ENCODE measurements around the gene GEMIN2.
"Not testable (repeated sequence)": the region's sequence is repeated elsewhere in the genome, so short reads cannot be mapped to it uniquely, and the experiment has no call there.

The GEMIN2 gene

GRCh38 chr14:39114073-39114838, at the start of gene GEMIN2:
Gene GEMIN2, plus strand, starts transcription at chr14:39114323. Its CDS starts 16 bp downstream, at chr14:39114339.
- DNase-seq (ENCODE audit: low read depth in 2 of 2), result peak; percentile 82 to 86

GRCh38 chr14:39069169-39069805, 44.8 kb upstream of the GEMIN2 start:
- not testable (repeated sequence) for DNase-seq (ENCODE audit: low read depth in 2 of 2)

GRCh38 chr14:39069923-39070322, 44.2 kb upstream of the GEMIN2 start:
- DNase-seq (ENCODE audit: low read depth in 2 of 2), result no peak

GRCh38 chr14:39071096-39071495, 43.0 kb upstream of the GEMIN2 start:
- DNase-seq (ENCODE audit: low read depth in 2 of 2), result no peak

GRCh38 chr14:39080886-39081285, 33.2 kb upstream of the GEMIN2 start:
- no peak for DNase-seq (ENCODE audit: low read depth in 2 of 2)

GRCh38 chr14:39083127-39083526, 31.0 kb upstream of the GEMIN2 start:
- no peak for DNase-seq (ENCODE audit: low read depth in 2 of 2)

GRCh38 chr14:39085933-39086332, 28.2 kb upstream of the GEMIN2 start:
- DNase-seq (ENCODE audit: low read depth in 2 of 2), result no peak

GRCh38 chr14:39087493-39087892, 26.6 kb upstream of the GEMIN2 start:
- DNase-seq (ENCODE audit: low read depth in 2 of 2), result no peak

- DNase-seq (ENCODE audit: low read depth in 2 of 2), result no peak
Observed at GRCh38 chr14:39090548-39091111, 23.5 kb upstream of the GEMIN2 start.

- no peak for DNase-seq (ENCODE audit: low read depth in 2 of 2)
Observed at GRCh38 chr14:39091716-39092115, 22.4 kb upstream of the GEMIN2 start.

GRCh38 chr14:39094515-39094914, 19.6 kb upstream of the GEMIN2 start:
- no peak for DNase-seq (ENCODE audit: low read depth in 2 of 2)

- DNase-seq (ENCODE audit: low read depth in 2 of 2), result no peak
Observed at GRCh38 chr14:39097159-39097558, 17.0 kb upstream of the GEMIN2 start.

GRCh38 chr14:39099215-39099614, 14.9 kb upstream of the GEMIN2 start:
- not testable (repeated sequence) for DNase-seq (ENCODE audit: low read depth in 2 of 2)

GRCh38 chr14:39099748-39100147, 14.4 kb upstream of the GEMIN2 start:
- no peak for DNase-seq (ENCODE audit: low read depth in 2 of 2)

- no peak for DNase-seq (ENCODE audit: low read depth in 2 of 2)
Observed at GRCh38 chr14:39102265-39102968, 11.7 kb upstream of the GEMIN2 start.

GRCh38 chr14:39102969-39103957, 10.9 kb upstream of the GEMIN2 start, which contains the start of gene SEC23A:
Gene SEC23A, minus strand, starts transcription at chr14:39103235. Its CDS starts 7,117 bp downstream, at chr14:39096118.
- peak; percentile 52 to 55 for DNase-seq (ENCODE audit: low read depth in 2 of 2)

- not testable (repeated sequence) for DNase-seq (ENCODE audit: low read depth in 2 of 2)
Observed at GRCh38 chr14:39104078-39104801, 9.9 kb upstream of the GEMIN2 start.

GRCh38 chr14:39107591-39107996, 6.5 kb upstream of the GEMIN2 start:
- no peak for DNase-seq (ENCODE audit: low read depth in 2 of 2)

GRCh38 chr14:39108791-39109190, 5.3 kb upstream of the GEMIN2 start:
- no peak for DNase-seq (ENCODE audit: low read depth in 2 of 2)
